ENCODE measurements around the gene GFI1. TPM values are rescaled to one million over a fixed set of nuclear protein-coding genes. Genes with fewer than 3 reads are reported as not detected.

Gene GFI1
- total RNA-seq, 1 donor from 2014 or later, result 0.89 TPM

GRCh38 chr1:92425617-92426016 is 61.1 kb downstream of the GFI1 start:
- no peaks in the 10 kb centered on the region for H3K36me3 Mint-ChIP-seq (ENCODE audit: low read depth, unreplicated experiment)
- H3K4me2 ChIP-seq (ENCODE audit: low read length), result no peak overlapping the region
- H3K4me3 ChIP-seq (ENCODE audit: insufficient read depth, low read depth, low read length), result no peak overlapping the region
- no peak overlapping the region for H2AFZ ChIP-seq (ENCODE audit: low read depth, low read length)
- no peaks in the 10 kb centered on the region for H3K79me2 ChIP-seq (ENCODE audit: insufficient read depth, low read length)
- H3K27me3 Mint-ChIP-seq (ENCODE audit: low read depth, unreplicated experiment), result peaks cover 8% of the 10 kb centered on the region
- H4K20me1 ChIP-seq (ENCODE audit: insufficient read depth, low read length), result no peaks in the 10 kb centered on the region
- no peak overlapping the region for H3K4me3 Mint-ChIP-seq (ENCODE audit: unreplicated experiment)
- H3K4me1 ChIP-seq (ENCODE audit: insufficient read depth, low read length), result no peaks in the 10 kb centered on the region
- no peak overlapping the region for H3K27ac ChIP-seq (ENCODE audit: low read depth, low read length)
- no peak for FAIRE-seq
- DNase-seq (ENCODE audit: low read depth), result no peak
- no peaks in the 10 kb centered on the region for H3K36me3 ChIP-seq (ENCODE audit: insufficient read depth, low read length)
- no peak for TF ChIP-seq CTCF (IDR thresholded peaks at IDR 0.05; ENCODE audit: insufficient read depth, low read depth, low read length)
- no peak for TF ChIP-seq EZH2 (IDR thresholded peaks at IDR 0.05; ENCODE audit: insufficient read depth, low read length)
- no peak overlapping the region for H3K27ac Mint-ChIP-seq (ENCODE audit: unreplicated experiment)
- H3K9me3 Mint-ChIP-seq (ENCODE audit: unreplicated experiment), result no peaks in the 10 kb centered on the region
- H3K27me3 ChIP-seq (ENCODE audit: insufficient read depth, low read length), result no peaks in the 10 kb centered on the region
- H3K9me3 ChIP-seq (ENCODE audit: insufficient read depth, low read depth, low read length), result no peaks in the 10 kb centered on the region
- no peak overlapping the region for H3K9ac ChIP-seq (ENCODE audit: low read length)
- H3K4me1 Mint-ChIP-seq (ENCODE audit: low read depth, unreplicated experiment), result no peaks in the 10 kb centered on the region

Other genes starting within 250 kb of the GFI1 start
- gene GLMN, start 187.9 kb downstream of the GFI1 start, total RNA-seq, result 13.3 and 13.5 TPM in 2 replicates
- 23.0 and 23.7 TPM in 2 replicates for gene RPAP2, start 187.9 kb downstream of the GFI1 start, total RNA-seq

All from astrocyte (in vitro differentiated cells and primary cell).